Measurements from ENCODE around the gene UPF3A.

DNA sequence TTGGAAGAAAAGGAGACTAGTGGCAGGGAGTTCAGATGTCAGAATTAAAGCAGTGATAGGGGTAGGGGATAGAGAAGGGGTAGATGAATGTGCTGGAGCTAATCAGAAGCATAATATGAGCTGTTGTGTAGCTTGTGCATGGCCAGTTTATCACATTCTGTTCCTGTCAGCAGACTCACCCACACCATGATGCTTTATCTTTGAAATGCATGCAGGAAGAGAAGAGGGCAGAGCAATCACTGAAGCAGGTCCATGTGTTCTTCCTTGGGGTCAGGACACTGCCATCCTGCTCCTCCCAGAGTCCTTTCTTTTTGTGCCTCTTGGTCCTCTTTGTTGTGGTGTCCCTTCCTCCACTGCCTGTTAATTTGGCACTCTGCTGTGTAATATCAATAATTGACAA lies 38.7 kb downstream of the UPF3A start:
- TF ChIP-seq, protein P1, sequence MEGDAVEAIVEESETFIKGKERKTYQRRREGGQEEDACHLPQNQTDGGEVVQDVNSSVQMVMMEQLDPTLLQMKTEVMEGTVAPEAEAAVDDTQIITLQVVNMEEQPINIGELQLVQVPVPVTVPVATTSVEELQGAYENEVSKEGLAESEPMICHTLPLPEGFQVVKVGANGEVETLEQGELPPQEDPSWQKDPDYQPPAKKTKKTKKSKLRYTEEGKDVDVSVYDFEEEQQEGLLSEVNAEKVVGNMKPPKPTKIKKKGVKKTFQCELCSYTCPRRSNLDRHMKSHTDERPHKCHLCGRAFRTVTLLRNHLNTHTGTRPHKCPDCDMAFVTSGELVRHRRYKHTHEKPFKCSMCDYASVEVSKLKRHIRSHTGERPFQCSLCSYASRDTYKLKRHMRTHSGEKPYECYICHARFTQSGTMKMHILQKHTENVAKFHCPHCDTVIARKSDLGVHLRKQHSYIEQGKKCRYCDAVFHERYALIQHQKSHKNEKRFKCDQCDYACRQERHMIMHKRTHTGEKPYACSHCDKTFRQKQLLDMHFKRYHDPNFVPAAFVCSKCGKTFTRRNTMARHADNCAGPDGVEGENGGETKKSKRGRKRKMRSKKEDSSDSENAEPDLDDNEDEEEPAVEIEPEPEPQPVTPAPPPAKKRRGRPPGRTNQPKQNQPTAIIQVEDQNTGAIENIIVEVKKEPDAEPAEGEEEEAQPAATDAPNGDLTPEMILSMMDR (IDR thresholded peaks at IDR 0.05; ENCODE audit: insufficient read depth, low read length), result no peak
- TF ChIP-seq, protein P2, sequence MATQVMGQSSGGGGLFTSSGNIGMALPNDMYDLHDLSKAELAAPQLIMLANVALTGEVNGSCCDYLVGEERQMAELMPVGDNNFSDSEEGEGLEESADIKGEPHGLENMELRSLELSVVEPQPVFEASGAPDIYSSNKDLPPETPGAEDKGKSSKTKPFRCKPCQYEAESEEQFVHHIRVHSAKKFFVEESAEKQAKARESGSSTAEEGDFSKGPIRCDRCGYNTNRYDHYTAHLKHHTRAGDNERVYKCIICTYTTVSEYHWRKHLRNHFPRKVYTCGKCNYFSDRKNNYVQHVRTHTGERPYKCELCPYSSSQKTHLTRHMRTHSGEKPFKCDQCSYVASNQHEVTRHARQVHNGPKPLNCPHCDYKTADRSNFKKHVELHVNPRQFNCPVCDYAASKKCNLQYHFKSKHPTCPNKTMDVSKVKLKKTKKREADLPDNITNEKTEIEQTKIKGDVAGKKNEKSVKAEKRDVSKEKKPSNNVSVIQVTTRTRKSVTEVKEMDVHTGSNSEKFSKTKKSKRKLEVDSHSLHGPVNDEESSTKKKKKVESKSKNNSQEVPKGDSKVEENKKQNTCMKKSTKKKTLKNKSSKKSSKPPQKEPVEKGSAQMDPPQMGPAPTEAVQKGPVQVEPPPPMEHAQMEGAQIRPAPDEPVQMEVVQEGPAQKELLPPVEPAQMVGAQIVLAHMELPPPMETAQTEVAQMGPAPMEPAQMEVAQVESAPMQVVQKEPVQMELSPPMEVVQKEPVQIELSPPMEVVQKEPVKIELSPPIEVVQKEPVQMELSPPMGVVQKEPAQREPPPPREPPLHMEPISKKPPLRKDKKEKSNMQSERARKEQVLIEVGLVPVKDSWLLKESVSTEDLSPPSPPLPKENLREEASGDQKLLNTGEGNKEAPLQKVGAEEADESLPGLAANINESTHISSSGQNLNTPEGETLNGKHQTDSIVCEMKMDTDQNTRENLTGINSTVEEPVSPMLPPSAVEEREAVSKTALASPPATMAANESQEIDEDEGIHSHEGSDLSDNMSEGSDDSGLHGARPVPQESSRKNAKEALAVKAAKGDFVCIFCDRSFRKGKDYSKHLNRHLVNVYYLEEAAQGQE (IDR thresholded peaks at IDR 0.05; ENCODE audit: insufficient replicate concordance, low read depth), result no peak
- TF ChIP-seq POLR2AphosphoS5 (IDR thresholded peaks at IDR 0.05; ENCODE audit: low read depth), result no peak
- TF ChIP-seq GABPA (IDR thresholded peaks at IDR 0.05; ENCODE audit: low read depth), result no peak
- TF ChIP-seq SPI1 (IDR thresholded peaks at IDR 0.05; ENCODE audit: borderline replicate concordance, low read depth), result no peak

All from HL-60 (cell line).